Measurements from ENCODE around the gene TMEM129.

TMEM129 gene

DNA sequence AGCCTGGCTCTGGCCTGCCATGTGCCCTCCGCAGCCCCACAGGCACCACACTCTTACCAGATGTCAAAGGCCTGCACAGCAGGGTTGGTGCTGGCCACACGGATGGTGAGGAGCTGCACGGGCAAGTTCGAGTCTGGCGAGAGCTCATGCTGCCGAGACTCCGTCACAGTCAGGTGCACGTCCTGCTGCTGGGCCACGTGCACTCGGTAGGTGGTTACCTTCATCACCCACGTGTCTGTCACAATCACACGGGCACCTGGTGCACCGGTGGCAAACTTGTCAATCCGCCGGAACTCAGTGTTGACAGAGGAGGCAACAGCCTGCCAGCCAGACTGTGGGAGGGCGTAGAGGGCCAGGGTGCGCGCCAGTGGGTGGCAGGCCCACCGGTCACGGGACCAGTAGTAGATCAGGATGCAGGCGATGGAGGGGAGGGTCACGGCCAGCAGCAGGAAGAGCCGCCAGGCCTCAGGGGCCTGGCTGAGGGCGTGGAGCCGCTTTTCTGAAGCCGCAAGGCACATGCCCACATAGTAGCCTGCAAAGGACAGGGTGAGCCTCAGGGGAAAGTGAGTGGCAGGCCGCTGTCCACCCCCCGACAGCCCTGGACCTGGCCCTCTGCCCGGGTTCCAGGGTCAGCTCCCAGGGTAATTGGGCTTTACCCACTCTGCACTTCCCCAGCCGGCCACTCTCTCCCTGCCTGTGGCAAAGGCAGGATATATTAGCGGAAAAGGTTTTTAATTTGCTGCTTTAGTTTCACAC is 2.9 kb downstream of the TMEM129 start:
- peak; percentile 21 for DNase-seq (ENCODE audit: low spot score)
- in situ Hi-C loops (cut with MboI; ENCODE audit: low pct_unique_long_range_greater_than_20kb, low sequenced_read_pairs, unreplicated experiment): no loop called here
- no peak for TF ChIP-seq CTCF (IDR thresholded peaks at IDR 0.05; ENCODE audit: extremely low read depth, insufficient read depth, missing control alignments)

DNA sequence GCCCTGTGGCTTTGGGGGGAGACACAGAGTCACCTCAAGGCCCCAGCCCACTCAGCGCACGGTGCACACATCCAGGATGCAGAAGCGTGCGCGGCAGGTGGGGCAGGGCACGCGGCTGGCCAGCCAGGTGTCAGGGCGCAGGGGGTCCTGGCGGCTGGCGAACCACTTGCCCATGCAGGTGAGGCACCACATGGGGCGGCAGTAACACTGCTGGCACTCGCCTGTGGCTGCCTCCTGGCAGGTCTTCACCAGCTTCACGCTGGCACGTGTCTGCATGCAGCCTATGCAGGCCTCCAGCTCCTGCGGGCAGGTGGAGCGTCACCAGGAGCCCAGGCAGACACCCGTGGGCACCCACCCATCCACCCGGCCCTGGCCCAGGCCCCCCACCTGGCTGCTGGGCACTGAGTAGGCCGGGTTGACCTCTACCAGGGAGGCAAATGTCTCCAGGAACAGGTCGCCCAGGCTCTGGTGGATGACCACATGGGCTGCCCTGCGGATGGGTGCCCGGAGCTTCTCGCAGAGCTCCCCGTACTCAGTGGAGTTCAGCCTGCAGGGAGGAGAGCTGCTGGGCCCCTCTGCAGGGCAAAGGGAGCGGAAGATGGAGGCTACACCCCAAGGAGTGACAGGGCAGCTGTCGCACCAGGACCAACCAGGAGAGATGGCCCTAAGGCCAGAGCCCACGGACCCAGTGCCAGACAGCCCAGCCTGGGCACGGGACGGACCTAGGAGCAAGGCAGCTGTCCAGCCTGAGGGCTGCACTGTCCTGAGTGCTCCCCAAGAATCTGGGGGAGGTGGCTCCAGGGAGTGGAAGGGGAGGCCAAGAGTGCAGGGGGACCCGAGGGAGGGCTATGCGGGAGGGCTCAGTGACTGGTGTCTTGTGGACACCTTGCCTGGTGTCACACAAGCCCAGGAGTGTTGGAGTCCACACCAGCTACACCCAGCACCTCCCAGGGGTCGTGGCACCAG is 3.7 kb downstream of the TMEM129 start:
- peak; percentile 11 for DNase-seq (ENCODE audit: low spot score)
- TF ChIP-seq CTCF (IDR thresholded peaks at IDR 0.05; ENCODE audit: extremely low read depth, insufficient read depth, missing control alignments): no peak
- in situ Hi-C loops (cut with MboI; ENCODE audit: low pct_unique_long_range_greater_than_20kb, low sequenced_read_pairs, unreplicated experiment): no loop called here

GRCh38 chr4:1716065-1716945 is 4.8 kb downstream of the TMEM129 start:
- in situ Hi-C loops (cut with MboI; ENCODE audit: low pct_unique_long_range_greater_than_20kb, low sequenced_read_pairs, unreplicated experiment): no loop called here
- DNase-seq (ENCODE audit: low spot score): peak; percentile 13
- no peak for TF ChIP-seq CTCF (IDR thresholded peaks at IDR 0.05; ENCODE audit: extremely low read depth, insufficient read depth, missing control alignments)

GRCh38 chr4:1715002-1715758 is 5.9 kb downstream of the TMEM129 start:
- no peak for TF ChIP-seq CTCF (IDR thresholded peaks at IDR 0.05; ENCODE audit: extremely low read depth, insufficient read depth, missing control alignments)
- in situ Hi-C loops (cut with MboI; ENCODE audit: low pct_unique_long_range_greater_than_20kb, low sequenced_read_pairs, unreplicated experiment): no loop called here
- DNase-seq (ENCODE audit: low spot score): peak; percentile 53

DNA sequence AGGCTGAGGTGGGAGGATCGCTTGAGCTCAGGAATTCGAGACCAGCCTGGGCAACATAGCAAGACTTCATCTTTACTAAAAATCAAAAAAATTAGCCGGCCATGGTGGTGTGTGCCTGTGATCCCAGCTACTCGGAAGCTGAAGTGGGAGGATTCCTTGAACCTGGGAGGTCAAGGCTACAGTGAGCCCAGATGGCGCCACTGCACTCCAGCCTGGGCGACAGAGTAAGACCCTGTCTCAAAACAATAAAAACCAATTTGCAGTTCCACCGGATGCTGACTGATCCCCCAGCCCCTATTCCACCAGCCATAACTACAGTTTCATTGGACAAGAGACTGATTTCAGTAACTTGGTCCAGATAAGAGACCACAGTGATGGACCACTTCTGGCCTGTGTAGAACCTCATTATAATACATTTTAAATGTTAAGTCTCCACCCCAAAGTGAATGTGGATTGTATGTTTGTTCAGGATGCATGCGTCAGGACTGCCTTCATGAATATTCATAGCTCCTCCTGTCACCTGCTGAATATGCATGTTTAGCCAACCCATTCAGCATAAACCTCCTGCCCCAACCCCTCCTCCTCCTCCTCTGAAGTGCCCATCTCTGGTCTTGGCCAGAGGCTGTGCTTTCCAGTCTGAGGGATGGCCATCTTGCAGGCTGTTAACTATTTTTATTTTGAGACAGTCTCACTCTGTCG is 6.7 kb downstream of the TMEM129 start:
- in situ Hi-C loops (cut with MboI; ENCODE audit: low pct_unique_long_range_greater_than_20kb, low sequenced_read_pairs, unreplicated experiment): no loop called here
- TF ChIP-seq CTCF (IDR thresholded peaks at IDR 0.05; ENCODE audit: extremely low read depth, insufficient read depth, missing control alignments): no peak

More for the DNA sequence above, 6.7 kb downstream of the TMEM129 start:
- peak; percentile 20 for DNase-seq (ENCODE audit: low spot score)

All from GM13977 (cell line).